Measurements from ENCODE around the gene HHIPL2.

Gene HHIPL2

DNA sequence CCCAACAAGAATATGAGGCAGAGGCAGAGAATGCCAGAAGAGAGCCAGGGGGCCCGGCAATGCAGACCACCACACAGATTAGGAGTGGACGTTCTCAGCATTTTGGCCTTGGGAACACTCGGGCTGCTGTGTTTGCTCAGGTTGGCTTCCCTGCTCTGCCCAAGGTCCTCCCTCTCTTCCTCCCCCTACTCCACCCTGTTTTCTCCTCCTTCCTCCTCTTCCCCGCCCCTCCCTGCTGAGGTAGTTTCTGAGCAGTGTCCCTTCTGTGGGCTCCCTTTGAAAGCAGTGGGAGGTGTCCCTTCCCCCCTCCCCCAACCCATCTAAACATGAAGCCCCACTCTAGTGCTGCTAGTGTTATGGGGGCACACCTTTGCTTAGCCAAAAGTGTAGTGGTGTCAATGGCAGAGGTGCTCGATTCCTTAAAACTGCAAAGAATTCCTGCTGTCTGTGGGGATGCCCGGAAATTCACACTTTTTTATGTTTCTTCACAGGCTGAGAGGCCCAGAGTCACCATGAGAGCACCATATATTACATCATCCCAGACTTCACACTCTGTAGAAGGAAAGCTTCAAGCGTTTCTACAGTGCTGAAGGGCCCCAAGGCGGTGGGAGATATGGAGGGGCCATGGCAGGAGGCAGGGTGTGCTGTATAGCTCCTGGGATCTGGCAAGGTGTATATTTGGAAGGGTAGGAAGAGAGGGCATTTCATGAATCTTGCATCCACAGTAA is at the start of gene HHIPL2:
TSS of gene HHIPL2 (minus strand) at position 161 of the 728 bp plus-strand sequence. CDS start at position 101, 60 bp downstream.
- DNase-seq (ENCODE audit: low read depth in 2 of 2) = no peak

DNA sequence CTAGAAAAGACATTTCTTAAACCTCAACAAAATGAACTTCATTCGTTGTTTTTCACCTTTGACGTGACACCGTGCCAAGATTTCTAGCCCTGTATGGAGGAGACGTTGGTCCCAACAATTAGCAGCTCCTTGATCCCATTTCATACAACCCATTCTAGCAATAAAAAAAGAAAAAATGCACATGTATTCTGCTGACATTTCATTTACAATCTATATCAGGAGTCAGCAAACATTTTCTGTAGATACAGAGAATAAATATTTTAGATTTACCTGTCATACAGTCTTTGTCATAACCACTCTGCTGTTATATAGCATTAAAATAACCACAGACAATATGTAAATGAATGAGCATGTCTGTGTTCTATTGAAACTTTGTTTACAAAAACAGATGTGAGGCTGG is 48.8 kb upstream of the HHIPL2 start:
- DNase-seq (ENCODE audit: low read depth in 2 of 2) = no peak

DNA sequence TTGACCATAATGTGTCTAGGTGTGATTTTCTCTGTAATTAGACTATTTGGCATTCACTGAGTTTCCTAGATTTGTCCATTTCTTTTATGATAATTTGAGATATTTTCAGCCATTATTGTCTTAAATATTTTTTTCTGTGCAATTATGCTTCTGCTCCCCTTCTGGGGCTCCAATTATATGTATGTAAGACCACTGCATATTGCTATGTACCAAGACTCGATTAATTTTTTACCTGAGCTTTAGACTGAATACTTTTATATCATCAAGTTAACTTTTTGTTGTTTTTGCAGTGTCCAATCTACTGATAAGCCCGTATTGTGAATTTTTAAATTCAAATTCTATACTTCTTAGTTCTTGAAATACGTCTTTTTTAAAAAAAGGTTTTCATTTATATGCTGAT is 46.9 kb upstream of the HHIPL2 start:
- DNase-seq (ENCODE audit: low read depth in 2 of 2) = no peak

DNA sequence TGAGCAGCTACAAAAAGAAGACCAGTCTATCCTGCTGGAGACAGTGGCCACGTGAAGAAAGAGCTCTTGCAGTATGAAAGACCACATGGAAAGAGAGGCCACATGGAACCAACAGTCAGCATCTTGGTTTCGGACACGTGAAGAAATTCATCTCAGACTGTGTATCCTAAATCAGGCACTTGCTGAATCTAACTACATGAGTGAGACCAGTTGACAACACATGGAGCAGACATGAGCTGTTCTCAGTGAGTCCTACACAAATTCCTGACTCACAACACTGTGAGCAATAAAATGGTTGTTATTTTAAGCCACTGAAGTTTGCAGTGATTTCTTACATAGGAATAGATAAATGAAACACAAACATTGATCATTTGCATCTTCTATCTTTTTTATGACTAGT is 44.3 kb upstream of the HHIPL2 start:
- no peak for DNase-seq (ENCODE audit: low read depth in 2 of 2)

DNA sequence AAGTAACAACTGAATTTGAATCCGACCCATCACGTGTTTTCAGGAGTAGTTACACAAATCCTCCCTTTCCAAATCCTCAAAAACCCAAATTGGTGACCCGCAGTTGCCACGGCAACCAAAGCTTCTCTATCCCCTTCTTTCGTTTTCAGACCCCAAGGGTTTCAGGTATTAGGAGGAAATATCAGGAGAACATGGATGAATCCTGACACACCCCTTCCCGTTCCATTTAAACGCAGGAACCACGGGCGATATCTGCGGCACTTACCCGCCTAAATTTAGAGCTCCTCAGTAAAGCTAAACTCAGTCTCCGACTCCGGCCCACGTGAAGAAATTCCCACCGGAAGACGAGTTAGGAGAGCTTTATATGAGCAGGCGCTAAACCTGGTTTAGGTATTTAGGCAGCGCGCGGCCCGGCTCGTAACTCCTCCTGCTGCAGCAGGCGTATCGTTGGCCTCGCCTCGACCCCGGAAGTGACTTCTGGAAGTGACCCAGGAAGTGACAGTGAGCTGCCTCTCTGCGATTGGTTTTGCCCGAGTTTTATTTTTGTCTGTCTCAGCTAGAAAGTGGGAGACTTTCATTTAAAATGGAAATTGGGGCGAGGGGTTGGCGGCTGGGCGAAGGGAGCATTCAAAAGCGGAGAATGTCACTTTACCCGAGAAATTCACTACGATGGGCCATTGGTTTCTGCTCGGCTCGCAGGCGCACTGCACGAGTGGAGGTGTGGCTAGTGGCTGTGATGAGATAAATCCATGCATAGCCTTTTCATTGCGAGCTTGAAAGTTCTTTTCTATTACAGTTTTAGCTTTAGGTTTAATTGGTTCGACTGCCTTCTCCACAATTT is 41.8 kb upstream of the HHIPL2 start, which contains the start of gene TAF1A:
TSS of gene TAF1A (minus strand) at position 472 of the 841 bp plus-strand sequence.
- peak; percentile 72 to 73 for DNase-seq (ENCODE audit: low read depth in 2 of 2)

DNA sequence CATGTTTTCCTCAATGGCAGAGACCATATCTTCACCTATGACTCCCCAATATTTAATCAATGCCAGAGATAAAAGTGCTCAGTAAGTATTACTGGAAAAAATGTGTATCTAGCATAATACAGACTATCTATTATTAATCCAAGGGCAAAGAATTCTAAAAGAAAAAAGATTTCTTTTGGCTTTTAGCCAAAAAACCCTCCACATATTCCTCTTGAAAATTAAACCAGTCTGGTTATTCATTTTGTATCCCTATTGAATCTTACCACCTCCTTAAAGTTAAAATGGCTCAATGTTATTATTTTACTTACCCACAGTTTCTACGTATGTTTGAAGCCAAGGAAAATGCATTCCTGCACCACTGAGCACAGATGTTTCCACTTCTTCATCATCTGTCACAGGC is 40.2 kb upstream of the HHIPL2 start:
- DNase-seq (ENCODE audit: low read depth in 2 of 2) = no peak

DNA sequence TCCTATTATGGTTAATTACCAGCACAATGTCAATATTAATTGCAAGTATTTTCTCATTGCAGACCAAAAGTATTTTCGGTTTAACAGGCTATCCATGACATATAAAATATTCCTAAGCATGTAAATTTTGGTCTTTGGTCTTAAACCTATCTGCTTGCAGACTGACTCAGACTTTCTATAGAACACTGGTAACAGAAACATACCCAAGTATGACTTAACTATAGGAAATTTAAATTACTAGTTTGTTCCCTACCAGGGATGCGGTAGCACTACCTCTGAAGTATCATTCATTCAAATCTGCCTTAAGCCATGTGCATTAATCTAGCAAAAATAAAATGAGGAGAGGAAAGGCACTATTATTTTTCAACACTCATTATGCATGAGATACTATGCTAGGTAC is 38.9 kb upstream of the HHIPL2 start:
- DNase-seq (ENCODE audit: low read depth in 2 of 2) = no peak

DNA sequence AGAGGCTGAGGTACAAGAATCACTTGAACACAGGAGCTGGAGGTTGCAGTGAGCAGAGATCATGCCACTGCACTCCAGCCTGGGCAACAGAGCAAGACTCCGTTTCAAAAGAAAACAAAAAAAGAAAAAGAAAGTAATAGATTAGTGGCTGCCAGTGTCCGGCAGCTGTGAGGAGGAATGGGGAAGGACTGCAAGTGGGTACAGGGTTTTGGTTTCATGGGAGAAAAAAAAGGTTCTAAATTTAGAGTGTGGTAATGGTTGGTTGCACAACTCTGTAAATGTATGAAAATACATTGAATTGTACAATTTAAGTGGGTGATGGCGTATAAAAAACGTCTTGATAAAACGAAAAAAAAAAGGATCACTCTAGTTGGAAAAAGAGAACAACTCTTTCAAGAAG is 35.2 kb upstream of the HHIPL2 start:
- DNase-seq (ENCODE audit: low read depth in 2 of 2) = no peak

DNA sequence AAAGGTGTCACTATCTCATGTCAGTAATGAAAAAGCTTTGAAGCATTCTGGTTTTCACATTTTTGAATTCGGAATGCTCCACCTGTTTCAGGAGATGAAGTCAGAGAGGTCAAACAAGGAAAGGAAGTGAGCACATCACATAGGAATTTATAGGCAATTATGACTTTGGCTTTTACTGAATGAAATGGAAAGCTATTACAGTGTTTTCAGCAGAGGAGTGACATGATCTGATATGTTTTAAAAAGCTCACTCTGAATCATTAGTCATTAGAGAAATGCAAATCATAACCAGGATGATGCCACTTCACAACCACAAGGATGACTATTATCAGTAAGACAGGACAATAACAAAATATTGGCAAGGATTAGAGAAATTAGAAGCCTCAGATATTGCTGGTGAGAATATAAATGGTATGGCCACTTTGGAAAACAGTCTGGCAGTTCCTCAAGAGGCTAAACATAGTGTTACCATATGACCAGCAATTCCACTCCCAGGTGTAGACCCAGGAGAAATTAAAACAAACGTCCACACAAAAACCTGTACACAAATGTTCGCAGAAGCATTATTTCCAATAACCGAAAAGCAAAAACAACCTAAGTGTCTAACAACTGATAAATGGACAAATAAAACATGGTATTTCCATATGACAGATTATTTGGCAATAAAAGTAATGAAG is 34.3 kb upstream of the HHIPL2 start:
- DNase-seq (ENCODE audit: low read depth in 2 of 2) = no peak

DNA sequence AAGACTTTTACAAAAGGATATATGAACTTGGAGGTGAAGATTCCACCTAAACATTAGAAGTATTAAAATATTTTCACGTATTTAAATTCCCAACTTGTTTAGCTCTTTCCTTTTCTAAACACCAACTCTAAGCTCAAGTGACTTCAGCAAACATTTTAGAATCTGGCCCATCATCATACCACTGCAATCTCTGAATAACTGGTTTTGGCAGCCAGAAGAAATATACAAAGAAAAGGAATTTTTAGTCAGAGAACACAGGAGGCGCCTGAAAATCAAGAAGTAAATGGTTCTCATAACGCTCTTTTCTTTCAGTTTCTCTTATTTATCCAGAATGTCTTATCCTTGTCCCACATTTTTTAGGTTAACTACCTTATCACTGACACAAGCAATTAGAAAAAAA is 31.4 kb upstream of the HHIPL2 start:
- no peak for DNase-seq (ENCODE audit: low read depth in 2 of 2)

DNA sequence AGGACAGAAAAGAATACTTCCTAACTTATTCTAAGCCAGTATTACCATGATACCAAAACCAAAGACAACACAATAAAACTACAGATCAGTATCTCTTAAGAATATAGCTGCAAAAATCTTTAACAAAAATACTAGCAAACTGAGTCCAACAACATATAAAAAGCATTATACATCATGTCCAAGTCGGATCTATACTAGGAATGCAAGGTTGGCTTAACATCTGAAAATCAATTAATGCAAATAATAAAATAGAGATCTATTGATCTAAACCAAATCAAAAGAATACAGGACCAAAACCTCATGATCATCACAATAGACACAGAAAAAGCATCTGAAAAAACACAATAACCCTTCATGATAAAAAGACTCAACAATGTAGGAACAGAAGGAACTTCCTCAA is 22.9 kb upstream of the HHIPL2 start:
- no peak for DNase-seq (ENCODE audit: low read depth in 2 of 2)

DNA sequence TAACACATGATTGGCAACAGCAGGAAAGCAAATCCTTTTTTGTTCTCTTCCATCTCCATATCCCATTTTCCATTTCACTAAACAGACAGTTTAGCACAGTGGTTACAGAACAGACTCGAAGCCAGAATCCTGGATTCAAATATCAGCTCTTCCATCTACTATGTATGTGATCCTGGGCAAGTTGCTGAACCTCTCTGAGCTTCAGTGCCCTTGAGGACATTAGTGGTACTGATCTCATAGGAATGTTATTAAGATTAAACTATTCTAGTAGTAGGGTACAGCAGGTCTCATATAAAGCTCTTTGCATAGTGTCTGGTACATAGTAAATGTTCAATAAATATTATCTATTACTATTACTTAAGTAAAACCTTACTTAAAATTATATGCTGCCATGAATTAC is 13.8 kb upstream of the HHIPL2 start:
- no peak for DNase-seq (ENCODE audit: low read depth in 2 of 2)

DNA sequence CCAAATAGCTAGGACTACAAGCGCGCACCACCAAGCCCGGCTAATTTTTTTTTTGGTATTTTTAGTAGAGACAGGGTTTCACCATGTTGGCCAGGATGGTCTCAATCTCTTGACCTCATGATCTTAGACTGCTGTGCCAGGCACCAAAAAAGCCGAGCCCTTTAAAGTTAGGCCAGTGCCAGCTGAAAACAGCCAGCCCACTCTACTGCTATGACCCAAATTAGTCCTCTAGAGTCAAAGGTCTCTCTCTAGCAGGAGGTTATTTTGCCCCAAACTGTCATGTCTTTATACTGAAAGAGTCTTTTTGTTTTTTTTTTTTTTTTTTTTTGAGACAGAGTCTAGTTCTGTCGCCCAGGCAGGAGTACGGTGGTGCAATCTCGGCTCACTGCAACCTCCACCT is 9.7 kb upstream of the HHIPL2 start:
- no peak for DNase-seq (ENCODE audit: low read depth in 2 of 2)

DNA sequence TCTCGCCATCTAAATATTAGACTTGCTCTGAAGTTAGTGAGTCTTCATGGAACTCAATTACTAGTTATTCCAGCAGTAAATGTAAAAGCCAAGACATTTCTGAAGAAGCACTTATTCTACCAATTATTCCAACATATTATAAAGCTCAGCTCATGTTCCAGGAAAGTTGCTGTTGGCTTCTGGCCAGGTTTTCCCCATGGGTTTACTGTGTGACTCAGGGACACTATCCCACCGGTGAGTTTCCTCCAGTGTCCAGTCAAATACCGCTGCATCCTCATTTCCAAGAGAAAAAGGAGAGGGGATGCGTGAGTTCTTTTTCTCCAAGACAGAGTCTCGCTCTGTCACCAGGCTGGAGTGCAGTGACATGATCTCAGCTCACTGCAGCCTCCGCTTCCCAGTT is 9.2 kb upstream of the HHIPL2 start:
- no peak for DNase-seq (ENCODE audit: low read depth in 2 of 2)

DNA sequence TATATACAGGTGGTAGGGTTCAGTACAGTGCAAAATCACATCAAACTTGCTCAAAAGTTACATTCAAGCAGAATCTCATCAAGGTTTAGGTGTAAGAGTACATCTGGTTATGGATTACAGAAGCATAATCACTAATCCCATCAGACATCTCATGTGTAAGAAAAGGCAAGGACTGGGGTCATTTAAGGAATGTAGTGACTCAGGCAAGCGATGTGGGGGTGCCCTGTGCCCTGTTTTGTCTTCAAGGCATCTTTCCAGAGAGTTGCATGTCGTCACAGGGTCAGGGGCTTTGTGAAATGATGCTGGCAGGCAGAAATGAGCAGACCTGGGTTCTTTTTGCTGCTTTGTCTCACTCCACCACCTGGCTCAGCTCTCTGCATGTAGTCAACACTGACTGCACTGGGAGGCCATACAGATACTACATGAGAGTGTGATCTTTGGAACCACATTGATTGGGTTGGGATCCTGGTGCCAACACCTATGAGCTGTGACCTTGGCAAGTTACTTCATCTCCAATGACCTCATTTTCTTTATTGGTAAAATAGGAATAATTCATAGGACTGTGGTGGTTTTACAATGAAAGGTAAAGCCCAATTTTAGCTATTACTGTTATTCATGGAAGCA is 8.2 kb upstream of the HHIPL2 start:
- DNase-seq (ENCODE audit: low read depth in 2 of 2) = no peak

DNA sequence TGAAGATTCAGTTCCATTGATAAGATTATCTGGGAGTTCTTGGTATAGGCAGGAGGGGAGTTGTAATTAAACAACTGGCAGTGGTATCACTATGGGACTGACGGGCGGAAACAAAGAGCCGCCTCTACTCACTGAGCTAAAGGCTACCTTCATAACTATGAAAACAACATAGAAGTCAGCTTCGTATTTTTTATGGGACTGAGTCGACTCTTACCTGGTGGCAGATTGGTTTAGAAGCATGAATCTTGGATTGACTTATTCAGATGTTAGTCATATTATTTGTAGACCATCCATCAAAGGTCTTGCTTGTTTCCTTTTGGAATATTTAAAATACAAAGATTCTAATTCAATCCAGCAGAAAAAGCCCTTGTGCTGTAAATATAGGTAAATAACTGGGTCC is 6.3 kb upstream of the HHIPL2 start:
- DNase-seq (ENCODE audit: low read depth in 2 of 2) = no peak

DNA sequence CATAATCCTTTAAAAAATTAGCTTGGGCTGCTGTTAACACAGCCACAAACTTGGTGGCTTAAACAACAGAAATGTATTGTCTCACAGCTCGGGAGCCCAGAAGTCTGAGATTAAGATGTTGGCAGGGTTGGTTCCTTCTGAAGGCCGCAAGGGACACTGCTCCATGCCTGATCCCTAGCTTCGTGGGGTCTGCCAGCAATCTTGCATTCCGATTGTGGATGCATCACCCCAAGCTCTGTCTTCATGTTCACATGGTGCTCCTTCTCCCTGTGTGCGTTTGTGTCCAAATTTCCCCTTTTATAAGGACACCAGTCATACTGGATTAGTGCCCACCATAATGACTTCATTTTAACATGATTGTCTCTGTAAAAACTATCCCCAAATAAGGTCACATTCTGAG is 5.0 kb upstream of the HHIPL2 start:
- DNase-seq (ENCODE audit: low read depth in 2 of 2) = no peak

DNA sequence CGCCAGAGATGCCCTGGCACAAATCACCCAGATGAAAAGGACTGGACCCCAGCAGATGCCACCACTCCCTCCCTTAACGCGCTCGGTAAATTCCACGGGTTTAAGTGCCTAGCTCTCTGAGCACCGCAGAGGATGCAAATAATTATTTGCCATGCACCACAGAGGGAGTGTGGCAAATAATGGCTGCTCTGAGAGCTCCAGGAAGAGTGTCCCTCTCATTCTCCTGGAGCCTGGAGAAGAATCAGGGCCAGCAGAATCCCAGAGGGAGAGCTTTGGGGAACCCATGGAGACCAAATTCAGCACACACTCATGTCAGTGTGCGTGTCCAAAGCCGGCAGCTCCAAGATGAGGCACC is 667 bp downstream of the HHIPL2 start:
- no peak for DNase-seq (ENCODE audit: low read depth in 2 of 2)

DNA sequence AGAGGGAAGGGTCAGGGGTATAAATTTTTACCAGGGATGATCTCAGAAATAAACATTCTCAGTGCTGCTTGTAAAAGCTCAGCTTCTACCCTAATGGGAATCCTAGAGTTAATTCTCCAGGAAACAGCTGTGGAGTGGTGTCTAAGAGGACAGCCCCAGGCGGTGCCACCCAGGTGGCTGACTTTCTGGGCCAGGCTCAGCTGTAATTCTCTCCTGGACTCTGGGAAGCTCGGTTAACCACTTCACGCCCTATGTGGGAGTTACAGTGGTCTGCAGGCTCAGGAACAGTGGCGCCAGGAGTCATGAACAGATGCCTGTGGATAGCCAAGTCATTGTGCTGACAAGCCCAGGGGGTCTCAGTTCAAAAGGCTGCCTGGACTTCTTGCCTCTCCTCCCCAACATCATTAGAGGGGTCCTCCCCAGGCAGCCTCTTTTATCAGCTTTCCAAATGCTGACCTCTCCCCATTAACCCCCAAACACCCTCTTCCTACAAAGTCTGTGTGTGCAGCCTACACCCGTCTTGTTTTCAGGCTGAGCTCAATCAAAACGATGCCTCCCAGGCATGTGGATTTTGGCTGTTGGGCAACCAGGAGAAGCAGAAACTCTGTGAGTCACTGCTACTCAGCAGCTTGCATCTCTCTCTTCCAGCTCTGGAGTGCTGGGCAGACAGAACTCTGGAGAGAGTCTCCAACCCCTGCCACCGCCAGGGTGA is 1.2 kb downstream of the HHIPL2 start:
- no peak for DNase-seq (ENCODE audit: low read depth in 2 of 2)

DNA sequence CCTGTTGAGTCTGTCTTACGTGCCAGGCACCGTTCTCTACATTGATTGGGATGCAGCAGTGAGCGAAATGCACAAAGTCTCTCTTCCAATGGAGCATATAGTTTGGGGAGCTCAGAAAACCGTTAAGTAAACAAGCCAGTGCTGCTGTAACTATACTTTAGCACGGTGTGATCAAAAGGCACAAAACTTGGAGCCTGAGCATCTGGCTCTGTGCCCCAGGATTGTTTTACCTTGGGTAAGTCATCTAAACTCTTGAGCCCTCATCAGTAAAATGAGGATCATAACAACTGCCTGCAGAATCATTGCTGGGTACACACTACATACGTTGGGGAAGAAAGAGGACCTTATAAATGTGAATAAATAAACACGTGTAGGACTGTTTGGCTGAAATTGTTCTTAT is 1.8 kb downstream of the HHIPL2 start:
- no peak for DNase-seq (ENCODE audit: low read depth in 2 of 2)

DNA sequence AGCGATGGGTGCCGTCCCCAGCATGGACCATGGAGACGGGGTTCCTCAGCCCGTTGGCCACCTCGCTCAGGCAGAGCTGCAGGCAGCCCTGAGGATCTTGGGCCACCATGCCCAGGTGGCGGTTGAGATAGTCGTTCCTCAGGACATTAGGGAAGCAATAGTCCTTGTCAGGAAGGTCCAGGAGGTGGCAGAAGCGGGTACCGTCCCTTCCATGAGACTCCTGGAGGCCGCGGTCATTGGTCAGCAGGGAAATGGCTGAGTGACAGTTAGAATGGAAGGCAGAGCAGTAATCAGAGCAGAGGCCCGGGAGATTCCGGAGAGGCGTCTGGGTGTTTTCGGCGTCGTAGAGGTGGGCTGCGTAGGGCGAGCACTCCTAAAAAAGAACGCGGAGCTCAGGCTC is 4.1 kb downstream of the HHIPL2 start:
- DNase-seq (ENCODE audit: low read depth in 2 of 2) = no peak

DNA sequence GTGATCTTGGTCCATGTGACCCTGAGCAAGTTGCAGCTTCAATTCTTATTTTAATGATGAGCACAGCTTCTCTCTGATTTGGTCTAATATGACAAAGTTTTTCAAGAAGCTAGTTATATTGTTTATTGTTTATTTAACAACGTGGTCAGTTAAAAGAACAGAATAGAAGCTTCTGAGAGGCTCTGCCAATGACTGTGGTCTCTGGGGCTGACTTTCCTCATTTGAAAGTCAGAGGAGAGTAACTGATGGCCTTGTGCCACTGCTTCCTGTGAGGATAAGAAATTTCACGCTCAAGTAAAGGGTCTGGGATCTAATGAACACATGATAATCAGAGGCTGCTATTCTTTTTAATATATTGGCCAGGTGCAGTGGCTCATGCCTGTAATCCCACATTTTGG is 7.3 kb downstream of the HHIPL2 start:
- no peak for DNase-seq (ENCODE audit: low read depth in 2 of 2)

All from stimulated activated CD4-positive, alpha-beta T cell treated with anti-CD3 and anti-CD28 coated beads, Interleukin-1b, Interleukin-23, amount 100 ng/mL, for 4 hours (primary cell).